ENCODE data around the gene KIF16B.

DNA sequence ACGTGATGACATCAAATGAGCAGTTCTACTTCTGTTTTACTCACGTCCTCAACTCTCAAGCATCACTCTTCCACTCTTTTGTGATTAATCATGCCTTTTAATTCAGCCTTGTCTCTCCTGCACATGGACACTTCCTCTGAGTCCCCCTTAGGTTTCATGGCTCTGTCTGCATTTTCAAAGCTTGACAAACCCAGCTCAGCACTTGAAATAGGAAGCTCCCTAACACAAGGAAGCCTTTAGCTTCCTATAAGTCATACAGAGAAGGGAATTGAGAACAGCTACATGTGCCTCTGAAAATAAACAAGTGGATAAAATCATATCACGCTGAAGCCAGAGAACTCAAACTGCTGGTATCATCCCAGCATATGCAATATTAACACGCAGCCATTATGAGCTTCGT is 21.2 kb downstream of the KIF16B start:
- TF ChIP-seq ASH2L (IDR thresholded peaks at IDR 0.05; ENCODE audit: low read length) (no peak), PHF8 (conservative IDR thresholded peaks at IDR 0.05; ENCODE audit: low read depth, low read length) (no peak), NRF1 (IDR thresholded peaks at IDR 0.05; ENCODE audit: low read depth, low read length) (no peak), EZH2 (IDR thresholded peaks at IDR 0.05; ENCODE audit: low read depth, low read length, severe bottlenecking) (no peak), CHD1 (IDR thresholded peaks at IDR 0.05; ENCODE audit: low read depth, low read length) (no peak), EGR1 (IDR thresholded peaks at IDR 0.05; ENCODE audit: borderline replicate concordance, low read depth, low read length) (no peak), POLR2A (IDR thresholded peaks at IDR 0.05; ENCODE audit: control extremely low read depth in 1 of 2, low read depth in 2 of 2, low read length in 2 of 2) (no peak)
- TF ChIP-seq, protein P1, sequence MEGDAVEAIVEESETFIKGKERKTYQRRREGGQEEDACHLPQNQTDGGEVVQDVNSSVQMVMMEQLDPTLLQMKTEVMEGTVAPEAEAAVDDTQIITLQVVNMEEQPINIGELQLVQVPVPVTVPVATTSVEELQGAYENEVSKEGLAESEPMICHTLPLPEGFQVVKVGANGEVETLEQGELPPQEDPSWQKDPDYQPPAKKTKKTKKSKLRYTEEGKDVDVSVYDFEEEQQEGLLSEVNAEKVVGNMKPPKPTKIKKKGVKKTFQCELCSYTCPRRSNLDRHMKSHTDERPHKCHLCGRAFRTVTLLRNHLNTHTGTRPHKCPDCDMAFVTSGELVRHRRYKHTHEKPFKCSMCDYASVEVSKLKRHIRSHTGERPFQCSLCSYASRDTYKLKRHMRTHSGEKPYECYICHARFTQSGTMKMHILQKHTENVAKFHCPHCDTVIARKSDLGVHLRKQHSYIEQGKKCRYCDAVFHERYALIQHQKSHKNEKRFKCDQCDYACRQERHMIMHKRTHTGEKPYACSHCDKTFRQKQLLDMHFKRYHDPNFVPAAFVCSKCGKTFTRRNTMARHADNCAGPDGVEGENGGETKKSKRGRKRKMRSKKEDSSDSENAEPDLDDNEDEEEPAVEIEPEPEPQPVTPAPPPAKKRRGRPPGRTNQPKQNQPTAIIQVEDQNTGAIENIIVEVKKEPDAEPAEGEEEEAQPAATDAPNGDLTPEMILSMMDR (IDR thresholded peaks at IDR 0.05; ENCODE audit: control extremely low read depth in 1 of 3, insufficient read depth in 1 of 3, low read depth in 1 of 3, low read length in 3 of 3), result no peak
- TF ChIP-seq, protein P2, sequence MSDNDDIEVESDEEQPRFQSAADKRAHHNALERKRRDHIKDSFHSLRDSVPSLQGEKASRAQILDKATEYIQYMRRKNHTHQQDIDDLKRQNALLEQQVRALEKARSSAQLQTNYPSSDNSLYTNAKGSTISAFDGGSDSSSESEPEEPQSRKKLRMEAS (IDR thresholded peaks at IDR 0.05), result no peak

Measured in H1 (cell line).